HG02798 (cell line): ENCODE measurements around the gene EEFSEC.

Experiments used
- ATAC-seq: cut with Tn5 transposase; IDR thresholded peaks from one replicate; pipeline ENCODE4 v1.9.1; 2021; ENCODE audit warnings: mild to moderate bottlenecking; ENCODE audit not compliant: unreplicated experiment, poor library complexity

EEFSEC gene

DNA sequence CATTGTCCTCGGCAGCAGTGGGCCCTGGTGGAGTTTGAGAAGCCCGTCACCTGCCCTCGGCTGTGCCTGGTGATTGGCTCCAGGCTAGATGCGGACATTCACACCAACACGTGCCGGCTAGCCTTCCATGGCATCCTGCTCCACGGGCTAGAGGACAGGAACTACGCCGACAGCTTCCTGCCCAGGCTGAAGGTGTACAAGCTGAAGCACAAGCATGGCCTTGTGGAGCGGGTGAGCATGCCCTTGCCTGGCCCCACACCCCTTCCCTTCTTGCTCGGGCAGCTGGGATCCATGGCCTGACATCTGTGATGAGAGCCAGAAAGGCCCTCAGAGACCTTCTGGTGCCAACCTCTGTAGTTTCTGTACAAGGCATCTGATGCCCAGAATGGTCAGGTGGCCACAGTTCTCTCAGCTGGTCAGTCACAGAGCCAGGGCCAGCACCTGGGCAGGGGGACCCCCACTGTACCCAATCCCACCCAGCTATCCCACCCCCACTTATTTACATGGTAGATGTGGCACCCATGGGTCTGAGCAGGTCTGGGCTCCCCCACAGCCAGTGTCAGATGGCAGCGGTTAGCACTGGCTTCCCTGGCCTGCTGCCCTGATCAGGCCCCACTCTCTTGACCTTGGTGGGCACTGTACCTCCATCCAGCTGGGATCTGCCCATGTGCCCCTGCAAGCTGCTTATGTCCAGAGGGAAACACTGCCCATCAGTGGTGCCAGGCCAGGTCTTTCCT is 188.5 kb downstream of the EEFSEC start:
- no peak for ATAC-seq

- ATAC-seq = no peak
These were observed 189.5 kb downstream of the EEFSEC start for GRCh38 chr3:128342701-128343180.

DNA sequence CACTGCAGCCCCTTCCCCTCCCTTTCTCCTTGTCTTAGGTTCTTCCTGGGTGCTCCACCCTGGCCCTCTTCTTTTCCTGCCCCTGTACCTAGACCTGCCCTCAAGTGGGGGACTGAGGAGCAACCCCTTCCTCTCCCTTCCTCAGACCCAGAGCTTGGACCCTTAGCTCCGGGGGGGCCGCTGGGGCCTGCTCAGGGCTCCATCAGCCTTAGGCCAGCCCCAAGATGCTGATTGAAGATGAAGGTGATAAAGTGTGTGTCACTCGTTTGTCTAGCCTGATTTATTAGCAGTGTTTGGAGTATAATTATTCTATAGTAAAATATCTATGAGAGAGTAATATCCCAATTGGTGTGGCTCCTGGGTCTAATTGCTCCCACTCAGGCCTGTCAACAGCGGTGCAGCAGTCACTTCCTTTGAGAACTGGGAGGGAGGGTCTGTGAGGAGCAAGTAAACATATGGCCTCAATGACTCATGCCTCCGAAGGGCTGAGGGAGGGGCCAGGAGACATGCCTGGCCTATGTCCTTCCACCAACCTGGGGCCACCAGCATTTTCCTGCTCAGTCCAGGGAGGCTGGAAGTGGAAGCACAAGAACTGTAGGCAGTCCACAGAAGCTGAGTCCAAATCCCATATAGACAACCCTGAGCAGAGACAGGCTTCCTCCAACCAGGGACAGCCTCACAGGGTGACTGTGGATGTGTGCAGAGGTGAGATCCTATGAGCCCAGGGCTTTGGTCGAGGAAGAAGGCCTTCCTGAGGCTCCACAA is 190.2 kb downstream of the EEFSEC start:
- ATAC-seq = no peak

DNA sequence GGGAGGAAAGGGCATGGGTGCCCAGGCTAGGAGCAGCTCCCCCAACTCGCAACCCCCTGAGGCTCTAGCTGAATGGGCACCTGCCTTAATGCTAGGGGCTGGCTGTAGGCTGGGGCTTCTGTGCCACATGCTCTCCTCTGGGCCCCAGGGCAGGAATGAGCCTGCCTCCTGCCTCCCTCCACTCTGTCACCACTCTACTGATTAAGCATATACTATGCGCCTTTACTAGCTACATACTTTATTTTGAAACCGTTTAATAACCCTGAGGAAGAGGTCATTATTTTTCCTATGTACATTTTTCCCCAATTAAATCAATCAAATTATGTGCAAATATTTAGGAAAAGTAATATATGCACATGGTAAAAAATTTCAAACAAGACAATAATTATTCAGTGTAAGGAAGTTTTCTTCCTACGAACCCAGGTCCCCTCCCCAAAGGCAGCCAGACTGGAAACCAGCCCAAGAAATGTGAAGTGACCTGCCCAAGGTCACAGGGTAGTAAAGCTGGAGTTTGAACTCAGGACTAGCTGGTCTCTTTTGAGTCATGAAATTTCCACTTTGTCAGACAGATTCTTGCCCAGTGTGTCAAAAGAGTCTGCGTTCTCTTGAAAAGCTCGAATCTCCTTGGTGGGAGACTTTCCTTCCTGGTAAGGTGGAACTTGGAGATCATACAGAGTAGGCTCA is 190.9 kb downstream of the EEFSEC start:
- ATAC-seq = no peak

- no peak for ATAC-seq
These were observed 191.9 kb downstream of the EEFSEC start for GRCh38 chr3:128345196-128345595.

GRCh38 chr3:128346562-128346961 is 193.3 kb downstream of the EEFSEC start:
- ATAC-seq = no peak

- ATAC-seq = no peak
These were observed 194.0 kb downstream of the EEFSEC start for GRCh38 chr3:128347282-128347681.

- no peak for ATAC-seq
These were observed 194.8 kb downstream of the EEFSEC start for GRCh38 chr3:128348075-128348474.

DNA sequence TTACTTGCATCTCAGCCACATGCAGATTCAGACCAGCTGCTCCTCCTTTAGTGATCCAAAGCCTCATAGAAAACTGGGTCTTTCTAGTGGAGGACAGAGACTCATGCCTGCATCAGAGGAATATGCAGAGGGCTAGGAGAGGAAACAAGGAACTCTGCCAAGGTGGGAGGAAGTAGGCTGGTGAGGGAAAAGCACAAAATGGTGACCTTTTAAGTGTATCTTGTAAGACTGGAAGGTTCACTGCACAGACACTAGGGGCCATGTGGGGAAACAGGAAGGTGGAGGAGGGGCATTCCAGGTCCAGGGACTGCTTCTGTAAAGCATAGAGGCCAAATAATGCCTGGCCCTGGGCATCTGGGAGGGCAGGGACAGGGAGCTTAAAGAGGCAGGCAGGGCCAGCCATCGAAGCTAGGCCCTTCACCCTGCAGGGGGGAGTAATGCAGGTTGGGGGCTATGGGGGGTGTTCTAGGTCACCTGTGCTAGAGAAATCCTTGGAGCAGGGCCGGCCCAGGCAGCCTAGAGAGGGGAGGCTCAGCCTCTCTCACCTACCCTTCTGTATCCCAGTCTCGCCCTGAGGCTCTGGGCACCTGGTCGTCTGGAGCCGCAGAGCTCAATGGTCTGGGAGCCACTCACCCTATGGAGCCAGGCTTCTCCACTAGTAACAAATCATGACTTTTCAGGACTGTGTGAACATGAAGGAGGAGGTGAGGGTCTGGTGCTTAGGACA is 195.7 kb downstream of the EEFSEC start:
- ATAC-seq = no peak

DNA sequence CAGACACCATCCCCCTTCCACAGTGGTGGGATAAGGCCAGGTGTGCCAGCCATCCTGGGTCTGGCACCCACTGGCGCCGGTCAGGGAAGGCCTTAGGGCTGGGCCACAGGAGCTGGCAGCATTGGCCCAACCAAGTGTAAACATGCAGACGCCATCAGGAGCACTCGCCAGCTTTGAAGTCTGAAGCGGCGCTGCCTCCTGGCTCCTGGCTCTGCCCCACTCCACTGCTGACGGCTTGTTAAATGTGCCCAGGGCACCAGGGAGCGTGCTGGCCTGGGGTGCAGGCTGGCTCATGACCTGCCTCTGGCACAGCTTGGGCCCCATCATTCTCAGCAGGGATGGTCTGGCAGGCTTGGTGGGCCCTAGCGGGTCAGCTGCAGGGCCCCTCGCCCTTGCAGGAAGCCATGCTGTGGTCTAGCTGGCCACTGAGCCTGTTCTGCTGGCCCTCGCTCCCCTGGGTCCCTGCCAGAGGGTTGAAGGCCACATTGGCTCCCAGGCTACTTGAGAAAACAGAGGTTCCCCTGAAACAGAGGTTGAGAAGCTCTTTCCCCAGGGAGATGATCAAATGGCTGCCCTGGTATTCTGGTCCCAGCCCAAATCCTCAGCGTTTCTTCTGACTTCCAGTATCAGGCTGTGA is 196.8 kb downstream of the EEFSEC start:
- ATAC-seq = no peak

- no peak for ATAC-seq
These were observed 198.3 kb downstream of the EEFSEC start for GRCh38 chr3:128351546-128351945.

DNA sequence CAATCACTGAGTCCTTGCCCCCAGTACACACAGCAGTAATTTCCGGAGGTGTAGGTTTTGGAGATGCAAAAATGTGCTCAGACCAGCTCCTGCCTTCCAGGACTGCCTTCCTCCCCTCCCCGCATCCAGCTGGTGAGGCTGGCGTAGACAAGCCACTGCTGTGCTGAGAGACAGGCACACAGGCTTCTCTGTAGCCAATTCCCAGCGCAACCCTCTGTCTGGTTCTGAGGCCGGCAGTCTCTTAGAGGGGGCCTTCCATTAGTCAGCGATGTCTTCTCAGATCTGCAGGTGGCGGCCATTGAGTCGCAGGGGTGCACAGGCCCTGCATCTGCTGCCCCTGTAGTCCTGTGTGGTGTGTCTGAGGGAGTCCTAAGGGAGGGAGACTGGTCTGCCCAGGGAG is 199.0 kb downstream of the EEFSEC start:
- ATAC-seq = no peak

DNA sequence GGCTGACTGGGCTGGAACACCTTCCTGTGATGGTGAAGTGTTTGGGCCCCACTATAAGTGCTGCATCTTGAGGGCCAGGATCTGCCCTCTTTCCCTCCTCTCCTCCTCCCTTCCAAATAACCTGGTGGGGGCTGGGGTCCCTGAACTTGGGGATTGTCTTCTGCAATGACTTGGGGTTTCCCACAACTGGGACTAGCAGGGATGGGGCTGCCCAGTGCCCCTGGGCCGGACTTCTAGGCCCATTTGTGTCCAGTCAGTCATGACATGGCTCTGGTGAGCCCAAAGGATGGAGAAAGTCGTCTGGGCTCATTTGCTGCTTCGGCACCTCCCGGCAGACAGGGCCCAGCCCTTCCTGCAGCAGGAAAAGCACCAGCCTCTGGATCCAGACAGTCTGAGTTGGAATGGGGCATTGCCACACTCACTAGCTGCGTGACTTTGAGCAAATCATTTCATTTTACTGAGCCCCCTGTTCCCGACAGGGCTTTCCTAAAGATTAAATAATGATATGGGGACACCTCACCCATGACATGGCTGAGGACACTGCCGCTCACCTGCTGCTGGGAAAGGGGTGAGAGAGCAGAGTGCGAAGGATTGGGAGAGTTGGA is 200.2 kb downstream of the EEFSEC start:
- ATAC-seq = no peak

DNA sequence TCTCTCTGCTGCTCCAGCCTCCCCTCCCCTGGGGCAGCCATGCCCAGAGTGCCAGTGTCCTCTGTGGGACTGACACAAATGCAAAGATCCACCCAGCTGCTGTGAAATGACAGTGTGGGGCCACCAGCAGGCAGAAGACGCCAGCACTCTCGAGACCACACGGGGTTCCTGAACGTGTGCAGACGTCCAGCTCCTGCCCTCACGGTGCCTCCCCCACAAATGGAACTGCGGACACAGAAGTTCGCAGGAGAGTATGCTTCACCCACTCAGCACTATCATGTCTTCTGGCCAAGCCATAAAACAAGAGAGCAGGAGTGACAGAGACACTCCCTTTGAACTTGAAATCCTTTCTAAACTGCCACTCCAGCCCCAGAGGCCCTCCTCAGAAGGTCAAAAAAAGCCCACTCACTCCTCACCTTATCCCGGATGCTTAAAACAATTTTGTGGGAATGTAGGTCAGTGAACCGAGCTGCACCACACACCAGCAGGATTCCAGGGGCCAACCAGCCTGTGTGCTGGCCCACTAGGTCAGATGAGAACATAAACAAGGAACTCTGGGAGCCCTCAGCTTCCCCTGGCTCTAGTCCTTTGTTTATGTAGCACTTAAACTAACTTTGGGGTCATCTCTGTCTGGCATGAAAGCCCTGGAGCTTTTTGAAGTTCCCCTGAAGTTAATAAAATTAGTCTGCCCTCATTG is 200.9 kb downstream of the EEFSEC start:
- ATAC-seq = no peak

GRCh38 chr3:128354788-128355542 is 201.7 kb downstream of the EEFSEC start:
- no peak for ATAC-seq

DNA sequence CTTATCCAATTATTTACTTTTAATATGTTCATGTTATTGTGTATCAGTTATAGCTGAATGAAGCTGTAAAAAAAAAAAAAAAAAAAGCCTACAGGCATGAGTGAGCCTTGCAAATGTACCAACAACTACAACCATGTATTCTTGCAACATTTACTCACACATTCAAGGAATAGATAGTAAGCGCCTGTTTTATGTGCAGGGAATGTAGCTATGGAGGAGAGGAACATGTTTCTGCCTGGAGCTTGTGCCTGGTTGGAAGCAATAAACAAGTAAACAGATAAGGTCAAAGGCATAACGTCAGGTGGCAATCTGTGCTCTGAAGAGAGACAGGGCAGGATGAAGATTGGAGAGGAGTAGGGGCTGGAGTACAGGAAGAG is 202.2 kb downstream of the EEFSEC start:
- ATAC-seq = no peak

GRCh38 chr3:128356822-128357221 is 203.5 kb downstream of the EEFSEC start:
- no peak for ATAC-seq

DNA sequence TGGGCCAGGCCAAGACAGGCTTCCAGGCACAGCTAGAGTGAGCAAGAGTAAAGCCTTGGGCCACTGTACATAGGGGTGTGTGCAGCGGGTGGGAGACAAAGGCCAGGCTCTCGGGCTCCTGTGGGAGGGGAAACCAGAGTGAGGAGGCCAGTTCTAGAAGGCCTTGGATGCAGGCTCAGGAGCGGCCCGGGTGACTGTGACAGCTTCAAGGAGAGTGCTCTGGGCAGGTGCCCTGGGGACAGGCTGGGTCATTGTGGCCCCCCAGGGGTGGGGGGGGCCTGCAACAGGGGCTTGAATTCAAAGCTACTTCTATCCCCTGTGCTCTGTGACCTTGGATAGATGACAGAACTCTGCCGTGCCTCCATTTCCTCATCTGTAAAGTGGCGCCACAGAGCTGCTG is 204.3 kb downstream of the EEFSEC start:
- ATAC-seq = no peak
